K562 (cell line): ENCODE measurements around the gene CERS2. TPM values are rescaled to one million over a fixed set of nuclear protein-coding genes. Genes with fewer than 3 reads are reported as not detected.

ENCODE experiments used
- ATAC-seq: fragments of 200-7000 bp; cut with Tn5 transposase; 3 replicates; pipeline ENCODE4 v1.9.1; 2020; ENCODE audit warnings: moderate library complexity
- BruUV-seq: library from RNA; stranded (reverse); fragments of 400-500 nt; replicated peaks from 2 replicates; lab custom pipeline; 2021; lab: Mats Ljungman, UMichigan
- CTCF ChIA-PET: fragments of 300-600 bp; formaldehyde crosslinking; extraction: SDS; loops from one replicate; lab custom pipeline; 2021; ENCODE audit warnings: low intra/inter-chr PET ratio; lab: Yijun Ruan, JAX
- POLR2A ChIA-PET: fragments of 300-600, 350-650 bp; sonication (Branson Sonifier 250); formaldehyde crosslinking; extraction: SDS; loops from one replicate; lab custom pipeline; 2021; ENCODE audit warnings: antibody characterized with exemption, inconsistent platforms; lab: Yijun Ruan, JAX
- DNase-seq, 4 experiments: peaks; one replicate each; pipeline versions ENCODE4 v3.0.0 to v3.0.0-alpha.2; 2011 to 2018; ENCODE audit warnings: low spot score in 3 of 4, mixed read lengths in 3 of 4; ENCODE audit errors: extremely low read depth in 1 of 4
- FAIRE-seq: peaks from 2 replicates; lab custom pipeline; 2011; peaks lifted over from hg19 to GRCh38; lab: Jason Lieb, UNC
- H2AFZ ChIP-seq: 2 replicates; pipeline ENCODE4 v1.6.0; 2011; ENCODE audit warnings: low read depth, low read length, control low read depth, inconsistent platforms
- H3K27ac ChIP-seq: fragments of 200-600 bp; 3 replicates; pipeline ENCODE4 v1.8.0; 2011; ENCODE audit warnings: low read depth, mild to moderate bottlenecking, control low read depth, inconsistent platforms, low read length, moderate library complexity, mixed read lengths; ENCODE audit errors: extremely low read depth
- H3K27me3 ChIP-seq, 2 experiments: fragments of 300-600 bp in 1 of 2; 2 replicates in 1 of 2; 3 replicates in 1 of 2; pipeline versions ENCODE4 v1.6.0 to v1.8.0; 2011; ENCODE audit warnings: inconsistent platforms in 2 of 2, low read length in 2 of 2, mild to moderate bottlenecking in 1 of 2, mixed read lengths in 1 of 2, moderate library complexity in 1 of 2; ENCODE audit not compliant: control insufficient read depth in 2 of 2, insufficient read depth in 2 of 2
- H3K36me3 ChIP-seq: fragments of 300-600 bp; 3 replicates; pipeline ENCODE4 v1.8.0; 2011; ENCODE audit warnings: mild to moderate bottlenecking, low read length, inconsistent platforms; ENCODE audit not compliant: control insufficient read depth, insufficient read depth
- H3K4me1 ChIP-seq, 2 experiments: fragments of 200-600 bp in 1 of 2; replicated peaks in 1 of 2; 2 replicates in 1 of 2; 3 replicates in 1 of 2; pipeline versions ENCODE4 v1.5.1 to v1.8.0; 2011; ENCODE audit warnings: inconsistent platforms in 2 of 2, low read length in 2 of 2, mild to moderate bottlenecking in 1 of 2, mixed read lengths in 1 of 2, moderate library complexity in 1 of 2; ENCODE audit not compliant: control insufficient read depth in 2 of 2, insufficient read depth in 2 of 2
- H3K4me2 ChIP-seq: 2 replicates; pipeline ENCODE4 v1.6.1; 2011; ENCODE audit warnings: low read length, control low read depth, inconsistent platforms, mixed read lengths; ENCODE audit not compliant: insufficient read depth
- H3K4me3 ChIP-seq: fragments of 200-600 bp; sonication (generic), shearing (Covaris generic); 2 replicates; pipeline ENCODE4 v1.5.1; 2016; ENCODE audit warnings: control low read depth, inconsistent platforms
- H3K79me2 ChIP-seq: fragments of 200-600 bp; 3 replicates; pipeline ENCODE4 v1.8.0; 2011; ENCODE audit warnings: low read length, inconsistent platforms; ENCODE audit not compliant: control insufficient read depth, insufficient read depth
- H3K9ac ChIP-seq, 2 experiments: 2 replicates each; pipeline versions ENCODE4 v1.6.0 to v1.6.1; 2011; ENCODE audit warnings: low read depth in 2 of 2, low read length in 2 of 2, control low read depth in 1 of 2, inconsistent platforms in 1 of 2, mild to moderate bottlenecking in 1 of 2, mixed read lengths in 1 of 2; ENCODE audit not compliant: insufficient read depth in 1 of 2
- H3K9me1 ChIP-seq: one replicate; pipeline ENCODE4 v1.6.0; 2011; ENCODE audit warnings: inconsistent platforms, mild to moderate bottlenecking, low read length, moderate library complexity; ENCODE audit not compliant: control insufficient read depth, insufficient read depth
- H3K9me3 ChIP-seq: replicated peaks from 2 replicates; pipeline ENCODE4 v1.5.1; 2011; ENCODE audit warnings: low read depth, low read length, inconsistent platforms; ENCODE audit not compliant: control insufficient read depth, insufficient read depth
- H4K20me1 ChIP-seq: replicated peaks from 2 replicates; pipeline ENCODE4 v1.6.1; 2011; ENCODE audit warnings: low read length, inconsistent platforms, mixed read lengths; ENCODE audit not compliant: control insufficient read depth, insufficient read depth
- AFF1 ChIP-seq, 2 experiments: fragments of 450-650 bp; IDR thresholded peaks; 2 replicates each; pipeline ENCODE4 v1.6.1; 2018; ENCODE audit warnings: mild to moderate bottlenecking in 2 of 2, low read depth in 1 of 2; ENCODE audit not compliant: partially characterized antibody in 2 of 2
- ASH1L ChIP-seq: fragments of 450-650 bp; IDR thresholded peaks from 2 replicates; pipeline ENCODE4 v1.6.1; 2018; ENCODE audit warnings: borderline replicate concordance, mild to moderate bottlenecking, low read depth; ENCODE audit not compliant: partially characterized antibody
- E2F1 ChIP-seq: sonication (generic); formaldehyde crosslinking; IDR thresholded peaks from 2 replicates; pipeline ENCODE4 v1.8.1; 2023; ENCODE audit warnings: mild to moderate bottlenecking, missing genetic modification reagents, moderate library complexity
- HMBOX1 ChIP-seq: sonication (generic); IDR thresholded peaks from 2 replicates; pipeline ENCODE4 v1.6.1; 2016
- KAT7 ChIP-seq: sonication (generic); formaldehyde crosslinking; IDR thresholded peaks from 2 replicates; pipeline ENCODE4 v1.8.0; 2022; ENCODE audit warnings: missing genetic modification reagents, mild to moderate bottlenecking, borderline replicate concordance
- MAZ ChIP-seq, 2 experiments: fragments of 450-650 bp in 1 of 2; sonication (generic) in 1 of 2; formaldehyde crosslinking; IDR thresholded peaks in 1 of 2; conservative IDR thresholded peaks in 1 of 2; 2 replicates each; pipeline versions ENCODE4 v1.4.0 to v1.5.0; 2020; ENCODE audit warnings: mild to moderate bottlenecking in 1 of 2, missing genetic modification reagents in 1 of 2
- PREB ChIP-seq: sonication (generic); formaldehyde crosslinking; IDR thresholded peaks from 2 replicates; pipeline ENCODE4 v1.8.1; 2023; ENCODE audit warnings: mild to moderate bottlenecking, missing genetic modification reagents
- SIN3A ChIP-seq, 2 experiments: fragments of 150-350 bp in 1 of 2; IDR thresholded peaks; 2 replicates each; pipeline ENCODE4 v1.6.1; 2011 to 2016; ENCODE audit warnings: borderline replicate concordance in 2 of 2, low read depth in 2 of 2, low read length in 2 of 2, mild to moderate bottlenecking in 2 of 2, moderate library complexity in 2 of 2; ENCODE audit not compliant: control insufficient read depth in 1 of 2
- WGBS: fragments of 100-300 bp; shearing (Covaris generic); methylation state at CpG from one replicate; pipeline ENCODE4 v1.1.6; 2016; ENCODE audit warnings: low coverage, mixed read lengths; ENCODE audit not compliant: insufficient coverage; ENCODE audit errors: missing lambda C conversion rate; 5-methylcytosine and 5-hydroxymethylcytosine counted together
- in situ Hi-C: fragments of 300-500 bp; cut with MboI; formaldehyde crosslinking; loops from 4 replicates; pipeline ENCODE4 v1.15.0; 2018; ENCODE audit warnings: inconsistent platforms, mixed read lengths
- intact Hi-C: fragments of 100-400 bp; cut with micrococcal nuclease; formaldehyde crosslinking; loops from 2 replicates; pipeline ENCODE4 v1.14.2; 2022
- polyA plus RNA-seq, 8 experiments: library from polyadenylated mRNA; depleted of rRNA in 4 of 8; stranded (reverse) in 5 of 8; unstranded in 3 of 8; fragments of >200 nt; fragmentation: Nextera tagmentation in 2 of 8; fragmentation: Illumina TruSeq in 1 of 8; extraction: Ambion mirVana in 2 of 8; extraction: Trizol in 1 of 8; gene quantifications; 2 replicates each; pipeline versions ENCODE4 v1.2.1 to v1.2.3, GENCODE V29; 2011 to 2014; ENCODE audit warnings: inconsistent platforms in 1 of 8, missing spikeins in 1 of 8
- total RNA-seq, 7 experiments: library from RNA; depleted of rRNA in 6 of 7; stranded (reverse); fragments of >200 nt in 6 of 7; fragmentation: Illumina TruSeq in 2 of 7; extraction: Trizol in 2 of 7; gene quantifications; 2 replicates each; pipeline versions ENCODE4 v1.2.1 to v1.2.3, GENCODE V29; 2011 to 2021; ENCODE audit warnings: low replicate concordance in 1 of 7

CERS2 gene
- total and polyA plus RNA-seq, 9 of the 15 experiments (the other 6 are each of a cell fraction or from before 2014, with no cell fraction given), result 23.4 to 295 (median 132) TPM

- DNase-seq (peak in 1 of 4 experiments; percentile 55), FAIRE-seq (no peak), ATAC-seq (peak; percentile 31; the same call in 2 of the 3 replicates)
- H3K9me1 ChIP-seq, result no peaks in the 10 kb centered on the region
- H3K27ac ChIP-seq, result peak overlapping the region; percentile 92
- H3K4me3 ChIP-seq, result peak overlapping the region; percentile 87
- H3K9ac ChIP-seq, result peak overlapping the region; percentile 88 to 95
- 0% methylated on average over 3 of the region's 3 CpGs for WGBS
- peaks cover 13% of the 10 kb centered on the region; the same call in 2 of the 3 replicates for H3K36me3 ChIP-seq
- intact Hi-C loops, result loop anchor here (5.0 kb wide), 2 partner anchors 48 to 63 kb away; partner anchors contain the start of genes CDC42SE1 and GABPB2
- ChIA-PET POLR2A (interaction anchor here (0.6 to 1.2 kb wide), 4 partner anchors 23 to 381 kb away, joined by 3 to 4 read pairs (median 3); partner anchors contain the start of gene GABPB2), CTCF (no interaction called here)
- peaks cover 50% of the 10 kb centered on the region for H3K79me2 ChIP-seq
- H3K4me1 ChIP-seq, result peaks cover 44 to 52% of the 10 kb centered on the region in 2 experiments
- peak overlapping the region; percentile 96 for H2AFZ ChIP-seq
- H3K9me3 ChIP-seq, result no peaks in the 10 kb centered on the region
- no peaks in the 10 kb centered on the region for H3K27me3 ChIP-seq
- in situ Hi-C loops, result no loop called here
- H3K4me2 ChIP-seq, result peak overlapping the region; percentile 100
- no TSS peak for BruUV-seq
- TF ChIP-seq ASH1L, result no peak
- 0 out of 4 replicates have a peak, but pooled peaks of 1 of the 2 experiments have one; percentile 12 for TF ChIP-seq MAZ (CRISPR knock-in tag; conservative IDR thresholded peaks at IDR 0.05 in 1 of 2, IDR thresholded peaks at IDR 0.05 in 1 of 2)
- 0 out of 2 replicates have a peak, but pooled peaks have one; percentile 31 for TF ChIP-seq KAT7 (CRISPR knock-in tag)
- 0 out of 2 replicates have a peak, but pooled peaks have one; percentile 68 for TF ChIP-seq PREB (CRISPR knock-in tag)
- no peak for TF ChIP-seq SIN3A (IDR thresholded peaks at IDR 0.05; ENCODE audit: borderline replicate concordance in 2 of 2, control insufficient read depth in 1 of 2, low read depth in 2 of 2, low read length in 2 of 2)
- peak in 1 of 2 experiments; percentile 7 for TF ChIP-seq AFF1 (IDR thresholded peaks at IDR 0.05; ENCODE audit: low read depth in 1 of 2, partially characterized antibody in 2 of 2)
- TF ChIP-seq HMBOX1, result peak; percentile 66; the same call in 1 of the 2 replicates
- 0 out of 2 replicates have a peak, but pooled peaks have one; percentile 17 for TF ChIP-seq E2F1 (CRISPR knock-in tag)
- no peaks in the 10 kb centered on the region for H4K20me1 ChIP-seq
Observed at GRCh38 chr1:151009206-151009587, 34.6 kb upstream of the CERS2 start.
